ENCODE results near the gene TMEM178B. TPM values are rescaled to one million over a fixed set of nuclear protein-coding genes. Genes with fewer than 3 reads are reported as not detected.
"Not testable (repeated sequence)": the region's sequence is repeated elsewhere in the genome, so short reads cannot be mapped to it uniquely, and the experiment has no call there.

Gene TMEM178B
- total RNA-seq, 1 donor = 0.09 TPM

GRCh38 chr7:141057788-141058187 lies 16.1 kb upstream of the TMEM178B start:
- H3K4me3 ChIP-seq (ENCODE audit: low read depth, low read length) = no peak overlapping the region
- no peak for TF ChIP-seq CTCF (IDR thresholded peaks at IDR 0.05; ENCODE audit: insufficient read depth, low read length)
- DNase-seq (ENCODE audit: low read depth) = no peak

GRCh38 chr7:141067856-141068255 lies 6.0 kb upstream of the TMEM178B start:
- not testable (repeated sequence) for H3K4me3 ChIP-seq (ENCODE audit: low read depth, low read length); DNase-seq (ENCODE audit: low read depth)

- peak overlapping the region; percentile 55 for H3K4me3 ChIP-seq (ENCODE audit: low read depth, low read length)
- DNase-seq (ENCODE audit: low read depth) = peak; percentile 22
- no peak for TF ChIP-seq CTCF (IDR thresholded peaks at IDR 0.05; ENCODE audit: insufficient read depth, low read length)
These were observed 2.5 kb upstream of the TMEM178B start for GRCh38 chr7:141071260-141071854.

GRCh38 chr7:141071855-141072547 lies 1.9 kb upstream of the TMEM178B start:
- no peak for TF ChIP-seq CTCF (IDR thresholded peaks at IDR 0.05; ENCODE audit: insufficient read depth, low read length)
- H3K4me3 ChIP-seq (ENCODE audit: low read depth, low read length) = peak overlapping the region; percentile 55
- DNase-seq (ENCODE audit: low read depth) = no peak

- peak; percentile 72 for DNase-seq (ENCODE audit: low read depth)
- H3K4me3 ChIP-seq (ENCODE audit: low read depth, low read length) = peak overlapping the region; percentile 55
- TF ChIP-seq CTCF (IDR thresholded peaks at IDR 0.05; ENCODE audit: insufficient read depth, low read length) = no peak
These were observed 1.2 kb upstream of the TMEM178B start for GRCh38 chr7:141072548-141073172.

- no peak for TF ChIP-seq CTCF (IDR thresholded peaks at IDR 0.05; ENCODE audit: insufficient read depth, low read length)
- DNase-seq (ENCODE audit: low read depth) = peak; percentile 25
- peak overlapping the region; percentile 55 for H3K4me3 ChIP-seq (ENCODE audit: low read depth, low read length)
These were observed 657 bp upstream of the TMEM178B start for GRCh38 chr7:141073173-141073640.

Measured in fibroblast of the aortic adventitia (primary cell).